H9 (cell line): Measurements from ENCODE around the gene AR. TPM values are rescaled to one million over a fixed set of nuclear protein-coding genes. Genes with fewer than 3 reads are reported as not detected.

ENCODE experiments used
- DNase-seq: peaks from one replicate; pipeline ENCODE4 v3.0.0-alpha.2; 2017
- H2AFZ ChIP-seq: one replicate; pipeline ENCODE4 v1.6.1; 2013; ENCODE audit warnings: mild to moderate bottlenecking, low read length, control low read depth, moderate library complexity
- H2AK5ac ChIP-seq: 2 replicates; pipeline ENCODE4 v1.6.1; 2013; ENCODE audit warnings: low read length, control low read depth, mixed read lengths; ENCODE audit not compliant: insufficient read length
- H2BK120ac ChIP-seq: one replicate; pipeline ENCODE4 v1.6.1; 2013; ENCODE audit warnings: low read depth, mild to moderate bottlenecking, low read length, control low read depth, inconsistent platforms; ENCODE audit not compliant: poor library complexity, severe bottlenecking
- H2BK12ac ChIP-seq: 2 replicates; pipeline ENCODE4 v1.6.1; 2013; ENCODE audit warnings: low read length, control low read depth, mixed read lengths, low read depth; ENCODE audit not compliant: insufficient read length
- H2BK15ac ChIP-seq: 2 replicates; pipeline ENCODE4 v1.6.1; 2013; ENCODE audit warnings: low read depth, low read length, control low read depth
- H2BK20ac ChIP-seq: one replicate; pipeline ENCODE4 v1.6.1; 2013; ENCODE audit warnings: low read depth, mild to moderate bottlenecking, low read length, control low read depth, inconsistent platforms; ENCODE audit not compliant: poor library complexity, severe bottlenecking
- H2BK5ac ChIP-seq: 2 replicates; pipeline ENCODE4 v1.6.1; 2013; ENCODE audit warnings: low read length, control low read depth, mixed read lengths; ENCODE audit not compliant: insufficient read length
- H3K14ac ChIP-seq: 2 replicates; pipeline ENCODE4 v1.6.1; 2013; ENCODE audit warnings: low read length, control low read depth; ENCODE audit not compliant: insufficient read depth
- H3K18ac ChIP-seq: 2 replicates; pipeline ENCODE4 v1.6.1; 2013; ENCODE audit warnings: low read depth, mild to moderate bottlenecking, mixed read lengths, low read length, control low read depth; ENCODE audit not compliant: insufficient read length
- H3K23ac ChIP-seq: 2 replicates; pipeline ENCODE4 v1.6.1; 2013; ENCODE audit warnings: low read length, control low read depth, mixed read lengths, low read depth; ENCODE audit not compliant: insufficient read length
- H3K23me2 ChIP-seq: 2 replicates; pipeline ENCODE4 v1.6.1; 2013; ENCODE audit warnings: low read depth, mild to moderate bottlenecking, mixed read lengths, low read length, control low read depth; ENCODE audit not compliant: insufficient read length, poor library complexity, severe bottlenecking
- H3K27ac ChIP-seq: 2 replicates; pipeline ENCODE4 v1.5.1; 2013; ENCODE audit warnings: low read length, control low read depth, mixed read lengths, low read depth; ENCODE audit not compliant: insufficient read length
- H3K27me3 ChIP-seq: 2 replicates; pipeline ENCODE4 v1.6.1; 2013; ENCODE audit warnings: low read length, control low read depth, inconsistent platforms; ENCODE audit not compliant: insufficient read depth
- H3K4ac ChIP-seq: 2 replicates; pipeline ENCODE4 v1.6.1; 2013; ENCODE audit warnings: low read depth, mild to moderate bottlenecking, control low read depth, inconsistent platforms, low read length, moderate library complexity
- H3K4me1 ChIP-seq: 2 replicates; pipeline ENCODE4 v1.6.1; 2013; ENCODE audit warnings: low read length, control low read depth, inconsistent platforms; ENCODE audit not compliant: insufficient read depth
- H3K4me2 ChIP-seq: 2 replicates; pipeline ENCODE4 v1.6.1; 2013; ENCODE audit warnings: low read length, control low read depth, mixed read lengths; ENCODE audit not compliant: insufficient read length, insufficient read depth
- H3K56ac ChIP-seq: 2 replicates; pipeline ENCODE4 v1.6.1; 2013; ENCODE audit warnings: low read depth, mild to moderate bottlenecking, mixed read lengths, low read length, control low read depth; ENCODE audit not compliant: insufficient read length
- H3K79me1 ChIP-seq: 2 replicates; pipeline ENCODE4 v1.6.1; 2013; ENCODE audit warnings: low read depth, mild to moderate bottlenecking, moderate library complexity, low read length, control low read depth, inconsistent platforms; ENCODE audit not compliant: insufficient read depth, poor library complexity, severe bottlenecking
- H3K79me2 ChIP-seq: 2 replicates; pipeline ENCODE4 v1.6.1; 2013; ENCODE audit warnings: low read length, control low read depth, inconsistent platforms; ENCODE audit not compliant: insufficient read depth
- H3K9ac ChIP-seq: 2 replicates; pipeline ENCODE4 v1.6.1; 2013; ENCODE audit warnings: low read length, control low read depth, mixed read lengths; ENCODE audit not compliant: insufficient read length; ENCODE audit errors: extremely low read depth
- H3K9me3 ChIP-seq: one replicate; pipeline ENCODE4 v1.6.1; 2013; ENCODE audit warnings: low read depth, low read length, inconsistent platforms; ENCODE audit not compliant: control insufficient read depth
- H3T11ph ChIP-seq: one replicate; pipeline ENCODE4 v1.6.1; 2013; ENCODE audit warnings: mild to moderate bottlenecking, low read length, control low read depth, inconsistent platforms
- H4K20me1 ChIP-seq: one replicate; pipeline ENCODE4 v1.6.1; 2013; ENCODE audit not compliant: control insufficient read depth, insufficient read length, insufficient read depth
- H4K5ac ChIP-seq: 2 replicates; pipeline ENCODE4 v1.6.1; 2013; ENCODE audit warnings: low read depth, mild to moderate bottlenecking, mixed read lengths, low read length, control low read depth; ENCODE audit not compliant: insufficient read length
- H4K8ac ChIP-seq: replicated peaks from 2 replicates; pipeline ENCODE4 v1.6.1; 2013; ENCODE audit warnings: low read length, control low read depth, mixed read lengths, low read depth; ENCODE audit not compliant: insufficient read length
- H4K91ac ChIP-seq: 2 replicates; pipeline ENCODE4 v1.6.1; 2013; ENCODE audit warnings: low read depth, mild to moderate bottlenecking, moderate library complexity, mixed read lengths, low read length, control low read depth; ENCODE audit not compliant: insufficient read length
- H3K27ac Mint-ChIP-seq, 3 experiments: 2 replicates in 2 of 3; 3 replicates in 1 of 3; pipeline ENCODE4 v1.8.0; 2020 to 2021; ENCODE audit warnings: mixed read lengths in 3 of 3, mild to moderate bottlenecking in 1 of 3, moderate library complexity in 1 of 3
- H3K27me3 Mint-ChIP-seq: 2 replicates; pipeline ENCODE4 v1.8.0; 2021; ENCODE audit warnings: low read depth, mild to moderate bottlenecking, moderate library complexity, mixed read lengths
- H3K36me3 Mint-ChIP-seq, 3 experiments: 2 replicates in 2 of 3; 3 replicates in 1 of 3; pipeline ENCODE4 v1.8.0; 2020 to 2021; ENCODE audit warnings: low read depth in 3 of 3, mixed read lengths in 3 of 3; ENCODE audit not compliant: insufficient read depth in 1 of 3
- H3K4me1 Mint-ChIP-seq, 2 experiments: 2 replicates each; pipeline ENCODE4 v1.8.0; 2020; ENCODE audit warnings: mixed read lengths in 2 of 2
- H3K4me3 Mint-ChIP-seq, 2 experiments: 2 replicates in 1 of 2; 3 replicates in 1 of 2; pipeline ENCODE4 v1.8.0; 2020 to 2021; ENCODE audit warnings: mild to moderate bottlenecking in 2 of 2, mixed read lengths in 2 of 2, moderate library complexity in 1 of 2
- H3K9me3 Mint-ChIP-seq, 2 experiments: 2 replicates in 1 of 2; 3 replicates in 1 of 2; pipeline ENCODE4 v1.8.0; 2020; ENCODE audit warnings: mild to moderate bottlenecking in 2 of 2, mixed read lengths in 2 of 2, moderate library complexity in 1 of 2
- WGBS: extraction: QIAGEN DNeasy Blood & Tissue Kit; methylation state at CpG from one replicate; pipeline ENCODE4 v1.1.7; 2013; ENCODE audit warnings: missing lambda C conversion rate, low lambda C conversion rate, mixed read lengths; ENCODE audit not compliant: insufficient read length; ENCODE audit errors: extremely low coverage; 5-methylcytosine and 5-hydroxymethylcytosine counted together
- total RNA-seq: library from RNA; stranded (reverse); gene quantifications from 2 replicates; pipeline ENCODE4 v1.2.1, GENCODE V29; 2021
- TF ChIP-seq, protein P1 (sequence below): fragments of 200-600 bp; sonication (generic); conservative IDR thresholded peaks from 3 replicates; pipeline ENCODE4 v1.8.0; 2021; ENCODE audit warnings: antibody characterized with exemption, mild to moderate bottlenecking

Gene AR
- total RNA-seq, 1 experiment from 2014 or later, result 3.5 TPM

DNA sequence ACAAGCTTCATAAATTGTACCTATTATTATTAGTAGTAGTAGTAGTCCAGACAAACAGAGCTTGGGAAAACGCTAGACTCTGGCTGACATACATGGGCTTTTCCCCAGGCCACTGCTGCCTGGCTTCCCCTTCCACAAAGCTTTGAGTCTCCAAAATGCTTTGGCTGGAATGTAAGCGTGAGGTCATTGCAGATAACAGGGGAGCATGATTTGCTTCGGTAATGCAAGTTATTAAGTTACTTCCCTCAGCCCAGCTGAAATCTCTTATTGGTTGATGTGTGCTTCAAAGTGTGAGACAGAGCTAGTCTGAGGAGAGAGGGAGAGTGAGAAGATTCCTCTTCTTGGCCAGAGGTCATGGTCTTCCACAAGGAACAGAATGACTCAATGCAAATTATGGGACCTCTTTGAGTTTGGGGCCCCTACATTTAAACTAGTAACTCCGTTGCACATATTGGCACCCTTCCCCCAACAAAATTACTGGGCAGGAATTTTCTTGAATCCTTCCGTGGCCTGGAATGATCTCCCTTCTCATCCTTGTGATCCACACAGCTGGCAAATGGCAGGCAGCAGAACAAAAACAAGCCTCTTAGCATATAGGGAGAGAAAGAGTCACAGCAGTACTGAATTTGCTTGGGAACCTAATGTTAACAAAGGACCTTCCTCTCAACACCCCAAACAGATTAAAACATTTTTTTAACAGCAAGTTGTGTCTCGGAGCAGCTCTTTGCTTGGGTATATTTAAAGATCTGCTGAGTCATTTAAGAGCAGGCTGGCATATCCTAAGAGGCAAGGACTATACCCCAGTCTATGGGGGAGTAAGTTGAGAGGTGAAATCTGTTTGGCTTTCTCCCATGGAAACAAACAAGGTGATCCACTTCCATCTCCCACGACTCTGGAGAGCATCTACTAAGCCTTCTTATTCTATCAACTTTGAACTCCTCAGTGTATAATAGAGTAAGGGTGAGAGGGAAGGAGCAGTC lies 19.9 kb downstream of the AR start:
- Histone ChIP-seq H2AFZ (no peak overlapping the region), H2BK120ac (no peak overlapping the region), H3K9me3 (peaks cover 22% of the 10 kb centered on the region), H2AK5ac (no peak overlapping the region), H2BK12ac (no peak overlapping the region), H4K91ac (no peak overlapping the region), H3K27ac (no peak overlapping the region), H3K79me2 (no peaks in the 10 kb centered on the region), H4K8ac (no peak overlapping the region), H3K4ac (no peak overlapping the region), H3K4me2 (no peak overlapping the region), H2BK15ac (no peak overlapping the region), H3K9ac (no peak overlapping the region), H3K18ac (no peak overlapping the region), H3K56ac (no peak overlapping the region), H3K27me3 (no peaks in the 10 kb centered on the region), H3K23me2 (no peaks in the 10 kb centered on the region), H3K4me1 (no peaks in the 10 kb centered on the region), H4K20me1 (no peaks in the 10 kb centered on the region), H4K5ac (no peak overlapping the region), H3K79me1 (no peaks in the 10 kb centered on the region), H3T11ph (no peak overlapping the region), H2BK20ac (no peak overlapping the region), H3K14ac (no peak overlapping the region), H3K23ac (no peak overlapping the region), H2BK5ac (no peak overlapping the region)
- H3K27me3 Mint-ChIP-seq, result no peaks in the 10 kb centered on the region; the same call in 1 of the 2 replicates
- H3K9me3 Mint-ChIP-seq, result peaks cover 56 to 75% of the 10 kb centered on the region in 2 experiments
- peaks cover 8 to 9% of the 10 kb centered on the region in 2 experiments for H3K4me1 Mint-ChIP-seq
- H3K36me3 Mint-ChIP-seq, result peaks cover 3 to 4% (median 4%) of the 10 kb centered on the region in 3 experiments; a peak in 5 of 7 replicates
- DNase-seq, result no peak
- no peak overlapping the region; a peak in 1 of 5 replicates for H3K4me3 Mint-ChIP-seq
- whole genome bisulfite sequencing, result no CpG with 5 or more reads among the region's 7 CpGs
- no peak overlapping the region for H3K27ac Mint-ChIP-seq
- TF ChIP-seq, protein P1, sequence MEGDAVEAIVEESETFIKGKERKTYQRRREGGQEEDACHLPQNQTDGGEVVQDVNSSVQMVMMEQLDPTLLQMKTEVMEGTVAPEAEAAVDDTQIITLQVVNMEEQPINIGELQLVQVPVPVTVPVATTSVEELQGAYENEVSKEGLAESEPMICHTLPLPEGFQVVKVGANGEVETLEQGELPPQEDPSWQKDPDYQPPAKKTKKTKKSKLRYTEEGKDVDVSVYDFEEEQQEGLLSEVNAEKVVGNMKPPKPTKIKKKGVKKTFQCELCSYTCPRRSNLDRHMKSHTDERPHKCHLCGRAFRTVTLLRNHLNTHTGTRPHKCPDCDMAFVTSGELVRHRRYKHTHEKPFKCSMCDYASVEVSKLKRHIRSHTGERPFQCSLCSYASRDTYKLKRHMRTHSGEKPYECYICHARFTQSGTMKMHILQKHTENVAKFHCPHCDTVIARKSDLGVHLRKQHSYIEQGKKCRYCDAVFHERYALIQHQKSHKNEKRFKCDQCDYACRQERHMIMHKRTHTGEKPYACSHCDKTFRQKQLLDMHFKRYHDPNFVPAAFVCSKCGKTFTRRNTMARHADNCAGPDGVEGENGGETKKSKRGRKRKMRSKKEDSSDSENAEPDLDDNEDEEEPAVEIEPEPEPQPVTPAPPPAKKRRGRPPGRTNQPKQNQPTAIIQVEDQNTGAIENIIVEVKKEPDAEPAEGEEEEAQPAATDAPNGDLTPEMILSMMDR, result no peak
